Heart left ventricle (tissue), 16 donors: Measurements from ENCODE around the gene ZNF217. TPM values are rescaled to one million over a fixed set of nuclear protein-coding genes. Genes with fewer than 3 reads are reported as not detected.
"Not testable (repeated sequence)": the region's sequence is repeated elsewhere in the genome, so short reads cannot be mapped to it uniquely, and the experiment has no call there.

Source experiments
- ATAC-seq, 4 donors: fragments of 200-7000 bp; cut with Tn5 transposase; one replicate each; pipeline ENCODE4 v1.9.1; 2020 to 2022; ENCODE audit warnings: moderate library complexity in 4 of 4, mild to moderate bottlenecking in 3 of 4, moderate number of reproducible peaks in 1 of 4
- DNase-seq, 5 donors: peaks; one replicate each; pipeline ENCODE4 v3.0.0-alpha.2; 2020
- H3K27ac ChIP-seq, 12 donors: fragments of 200-600 bp; sonication (generic) in 4 of 12; one replicate each; pipeline versions ENCODE4 v1.5.0 to v1.8.0; 2016 to 2022; ENCODE audit warnings: mild to moderate bottlenecking in 2 of 12
- H3K27me3 ChIP-seq, 9 donors: fragments of 200-600 bp; sonication (generic) in 2 of 9; one replicate each; pipeline versions ENCODE4 v1.5.1 to v1.8.0; 2016 to 2022; ENCODE audit warnings: mild to moderate bottlenecking in 3 of 9
- H3K36me3 ChIP-seq, 9 donors: fragments of 200-600 bp; sonication (generic) in 2 of 9; one replicate each; pipeline versions ENCODE4 v1.5.0 to v1.8.0; 2018 to 2022; ENCODE audit warnings: mild to moderate bottlenecking in 2 of 9
- H3K4me1 ChIP-seq, 12 donors: fragments of 200-600 bp; sonication (generic) in 4 of 12; one replicate each; pipeline versions ENCODE4 v1.5.0 to v1.8.0; 2016 to 2022; ENCODE audit warnings: mild to moderate bottlenecking in 3 of 12
- H3K4me3 ChIP-seq, 12 donors: fragments of 200-600 bp; sonication (generic) in 4 of 12; one replicate each; pipeline versions ENCODE4 v1.5.0 to v1.8.0; 2017 to 2022; ENCODE audit warnings: mild to moderate bottlenecking in 9 of 12, moderate library complexity in 4 of 12
- H3K9me3 ChIP-seq, 12 donors: fragments of 200-600 bp; sonication (generic) in 4 of 12; one replicate each; pipeline versions ENCODE4 v1.5.0 to v1.8.0; 2016 to 2022; ENCODE audit warnings: mild to moderate bottlenecking in 1 of 12
- POLR2A ChIP-seq, 2 donors: fragments of 450-650 bp; IDR thresholded peaks; one replicate each; pipeline ENCODE4 v1.6.1; 2017; ENCODE audit warnings: antibody characterized with exemption in 2 of 2, mild to moderate bottlenecking in 2 of 2, moderate library complexity in 2 of 2
- WGBS, 4 donors: extraction: QIAGEN DNeasy Blood & Tissue Kit in 2 of 4; methylation state at CpG; one replicate each; pipeline versions ENCODE4 v1.1.5 to v1.1.7; 2013 to 2018; 5-methylcytosine and 5-hydroxymethylcytosine counted together
- intact Hi-C, 10 donors: fragments of 100-400 bp; cut with DNase I; formaldehyde crosslinking; loops; one replicate each; pipeline versions ENCODE4 v1.11.1 to v1.14.2; 2022
- polyA plus RNA-seq, 2 donors: library from polyadenylated mRNA; stranded (reverse); fragments of 200-250 nt; gene quantifications; one replicate each; pipeline ENCODE4 v1.2.3, GENCODE V29; 2013
- total RNA-seq, 9 donors: library from RNA; depleted of rRNA in 2 of 9; stranded (reverse); fragments of >200 nt in 2 of 9; fragmentation: NEBNext Ultra II Directional in 3 of 9; extraction: Animal tissue kit (Norgen Biotek cat#: 25700) in 3 of 9; gene quantifications; one replicate each; pipeline versions ENCODE4 v1.1.0 to v1.2.4, GENCODE V29; 2016 to 2023
- TF ChIP-seq, protein P1 (sequence below), 12 donors: fragments of 200-600 bp; sonication (generic) in 4 of 12; IDR thresholded peaks; one replicate each; pipeline versions ENCODE4 v1.5.0 to v1.8.0; 2018 to 2022; ENCODE audit warnings: antibody characterized with exemption in 12 of 12, mild to moderate bottlenecking in 5 of 12
- donor health status: ischemic (EF 13 %, LVEDD 7.1; RV severe dilation, severe dysfunction).
- donor health status: healthy with polysubstance abuse.
- donor health status: DM: no; HTN: yes; CAD: no.
- donor health status: DM: no; HTN: no; CAD: no.
- donor health status: ischemic (EF 25% LVEDD 6.9; RV normal size, moderate dysfunction).
- donor health status: ischemic (EF 25% LVEDD 5.7; RV mildly dilated, moderate dysfunction).
- donor health status: healthy.
- donor health status: DM: yes; HTN: yes; CAD: no.
- donor health status: ischemic (EF 35%, LVEDD 5.7; RV mildly dilated, moderate dysfunction).
- donor health status: nonischemic (EF 11% LVEDD 7.7; RV severe dilation, severe dysfunction).
- donor health status: DM: yes; HTN: yes; CAD: no.
- donor health status: PGD.
- donor health status: ischemic (EF 29% LVEDD 5.4; RV normal size, mild dysfunction).
- donor health status: nonischemic (EF 23%, LVEDD 6.1; RV moderate dilation, normal function).

The ZNF217 gene
- total and polyA plus RNA-seq, 11 donors = 3.7 to 24.1 (median 8.0) TPM

DNA sequence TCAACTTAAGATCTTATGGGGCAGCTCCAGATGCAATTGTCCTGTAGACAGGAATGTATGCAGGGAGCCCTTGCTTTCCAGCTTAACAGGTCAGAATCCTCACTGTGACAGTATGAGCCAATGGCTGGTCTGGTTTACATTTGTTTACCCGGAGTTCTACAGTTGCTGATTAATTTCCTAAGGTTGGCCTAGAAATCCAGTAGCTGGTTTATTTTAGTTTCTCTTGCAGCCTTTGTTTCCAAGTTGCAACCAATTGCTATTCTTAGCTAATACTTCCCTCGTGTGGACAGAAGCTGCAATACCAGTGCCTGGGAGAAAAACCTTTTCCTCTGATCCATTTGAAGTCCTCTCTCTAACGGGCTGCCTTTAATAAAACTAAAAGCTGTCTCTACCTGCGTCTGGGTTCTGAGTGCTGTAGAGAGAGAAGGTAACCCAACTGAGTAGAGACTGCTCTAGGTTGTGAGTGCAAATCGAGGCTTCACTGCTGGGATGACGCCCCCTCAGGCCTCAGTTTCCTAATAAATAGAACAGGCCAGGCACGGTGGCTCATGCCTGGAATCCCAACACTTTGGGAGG lies 45.9 kb downstream of the ZNF217 start:
- H3K4me3 ChIP-seq = no peak overlapping the region
- no peaks in the 10 kb centered on the region for H3K27me3 ChIP-seq
- no peaks in the 10 kb centered on the region for H3K9me3 ChIP-seq
- intact Hi-C loops = loop anchor here in 9 of 10 donors (2.0 to 10.0 kb wide), 10 partner anchors 323 to 1305 kb away; no protein-coding TSS in a partner anchor
- no peak overlapping the region for H3K27ac ChIP-seq
- peak in 2 of 5 donors; percentile 16 to 27 for DNase-seq
- ATAC-seq = peak in 3 of 4 donors; percentile 57 to 76 (median 73)
- no peak for TF ChIP-seq POLR2A (IDR thresholded peaks at IDR 0.05)
- TF ChIP-seq, protein P1, sequence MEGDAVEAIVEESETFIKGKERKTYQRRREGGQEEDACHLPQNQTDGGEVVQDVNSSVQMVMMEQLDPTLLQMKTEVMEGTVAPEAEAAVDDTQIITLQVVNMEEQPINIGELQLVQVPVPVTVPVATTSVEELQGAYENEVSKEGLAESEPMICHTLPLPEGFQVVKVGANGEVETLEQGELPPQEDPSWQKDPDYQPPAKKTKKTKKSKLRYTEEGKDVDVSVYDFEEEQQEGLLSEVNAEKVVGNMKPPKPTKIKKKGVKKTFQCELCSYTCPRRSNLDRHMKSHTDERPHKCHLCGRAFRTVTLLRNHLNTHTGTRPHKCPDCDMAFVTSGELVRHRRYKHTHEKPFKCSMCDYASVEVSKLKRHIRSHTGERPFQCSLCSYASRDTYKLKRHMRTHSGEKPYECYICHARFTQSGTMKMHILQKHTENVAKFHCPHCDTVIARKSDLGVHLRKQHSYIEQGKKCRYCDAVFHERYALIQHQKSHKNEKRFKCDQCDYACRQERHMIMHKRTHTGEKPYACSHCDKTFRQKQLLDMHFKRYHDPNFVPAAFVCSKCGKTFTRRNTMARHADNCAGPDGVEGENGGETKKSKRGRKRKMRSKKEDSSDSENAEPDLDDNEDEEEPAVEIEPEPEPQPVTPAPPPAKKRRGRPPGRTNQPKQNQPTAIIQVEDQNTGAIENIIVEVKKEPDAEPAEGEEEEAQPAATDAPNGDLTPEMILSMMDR (IDR thresholded peaks at IDR 0.05) = peak; percentile 62 to 94 (median 82)
- peaks cover 0 to 7% (median 0%) of the 10 kb centered on the region in 12 donors for H3K4me1 ChIP-seq
- 31 to 37% (median 31%) methylated on average over 7 of the region's 7 CpGs for WGBS, 4 donors
- no peaks in the 10 kb centered on the region for H3K36me3 ChIP-seq

DNA sequence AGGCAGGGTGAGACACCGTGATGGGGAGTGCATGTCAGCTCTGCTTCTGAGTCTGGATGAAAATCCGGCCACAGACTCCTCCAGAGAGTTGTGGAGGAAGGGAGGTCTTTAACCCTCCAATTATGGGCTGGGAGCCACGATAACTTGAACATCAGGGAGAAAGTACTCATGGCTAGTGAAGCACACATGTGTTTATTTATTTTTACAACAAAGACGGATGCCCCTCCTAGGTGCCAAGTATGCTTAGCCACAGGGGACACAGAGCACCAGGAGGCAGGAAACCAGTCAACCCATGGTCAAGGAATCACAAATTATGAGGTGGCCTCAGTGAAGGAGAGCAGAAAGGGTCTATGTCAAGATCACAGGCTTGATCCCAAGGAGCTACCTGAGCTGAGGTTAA lies 54.1 kb downstream of the ZNF217 start:
- Histone ChIP-seq H3K36me3 (no peaks in the 10 kb centered on the region), H3K4me1 (no peaks in the 10 kb centered on the region), H3K4me3 (no peak overlapping the region), H3K9me3 (no peaks in the 10 kb centered on the region), H3K27me3 (no peaks in the 10 kb centered on the region), H3K27ac (no peak overlapping the region)
- ATAC-seq (no peak), DNase-seq (no peak)
- intact Hi-C loops = no loop called here
- TF ChIP-seq POLR2A (IDR thresholded peaks at IDR 0.05) = no peak
- TF ChIP-seq, protein P1 (IDR thresholded peaks at IDR 0.05) = no peak
- 45 to 53% (median 48%) methylated on average over 3 to 4 of the region's 4 CpGs for WGBS, 4 donors

DNA sequence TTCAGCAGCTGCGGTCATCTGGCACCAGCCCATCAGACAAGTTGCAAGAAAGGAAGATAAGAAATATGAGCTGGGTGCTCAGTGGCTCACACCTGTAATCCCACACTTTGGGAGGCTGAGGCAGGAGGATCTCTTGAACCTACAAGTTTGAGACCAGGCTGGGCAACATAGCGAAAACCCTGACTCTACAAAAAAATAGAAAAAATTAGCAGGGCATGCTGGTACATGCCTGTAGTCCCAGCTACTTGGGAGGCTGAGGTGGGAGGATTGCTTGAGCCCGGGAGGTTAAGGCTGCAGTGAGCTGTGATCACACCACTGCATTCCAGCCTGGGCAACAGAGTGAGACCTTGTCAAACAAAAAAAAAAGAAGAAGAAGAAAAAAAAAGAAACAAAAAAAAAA lies 57.3 kb downstream of the ZNF217 start:
- H3K27me3 ChIP-seq, DNase-seq, H3K4me1 ChIP-seq, H3K4me3 ChIP-seq, H3K36me3 ChIP-seq, intact Hi-C loops, H3K27ac ChIP-seq, H3K9me3 ChIP-seq, ATAC-seq: not testable (repeated sequence)
- 86 to 92% (median 90%) methylated on average over 3 of the region's 3 CpGs for WGBS, 4 donors

DNA sequence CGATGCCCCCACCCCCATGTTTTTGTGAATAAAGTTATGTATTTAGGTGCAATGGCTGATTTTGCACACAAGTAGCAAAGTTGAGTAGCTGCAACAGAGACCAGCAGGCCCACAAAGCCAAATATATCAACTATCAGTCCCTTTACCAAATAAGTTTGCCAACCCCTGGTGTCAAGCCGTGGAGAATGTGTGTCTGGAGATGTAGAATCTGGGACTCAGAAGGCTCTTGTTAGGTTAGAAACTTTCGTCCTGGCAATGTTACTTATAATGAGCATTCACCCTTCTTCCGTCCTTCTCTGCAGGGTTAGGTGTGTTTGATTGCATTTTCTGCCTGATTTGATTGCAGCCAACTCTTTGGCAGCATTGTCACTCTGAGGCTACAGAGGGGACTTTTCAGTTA lies 57.8 kb downstream of the ZNF217 start:
- no peaks in the 10 kb centered on the region for H3K27me3 ChIP-seq
- WGBS, 4 donors = 84 to 95% (median 90%) methylated on average over 4 of the region's 4 CpGs
- no peak overlapping the region for H3K4me3 ChIP-seq
- intact Hi-C loops = no loop called here
- H3K9me3 ChIP-seq = no peaks in the 10 kb centered on the region
- no peak for TF ChIP-seq POLR2A (IDR thresholded peaks at IDR 0.05)
- TF ChIP-seq, protein P1 (IDR thresholded peaks at IDR 0.05) = no peak
- peaks cover 0 to 5% (median 0%) of the 10 kb centered on the region in 12 donors for H3K4me1 ChIP-seq
- H3K36me3 ChIP-seq = no peaks in the 10 kb centered on the region
- no peak overlapping the region for H3K27ac ChIP-seq
- no peak for DNase-seq
- no peak for ATAC-seq

DNA sequence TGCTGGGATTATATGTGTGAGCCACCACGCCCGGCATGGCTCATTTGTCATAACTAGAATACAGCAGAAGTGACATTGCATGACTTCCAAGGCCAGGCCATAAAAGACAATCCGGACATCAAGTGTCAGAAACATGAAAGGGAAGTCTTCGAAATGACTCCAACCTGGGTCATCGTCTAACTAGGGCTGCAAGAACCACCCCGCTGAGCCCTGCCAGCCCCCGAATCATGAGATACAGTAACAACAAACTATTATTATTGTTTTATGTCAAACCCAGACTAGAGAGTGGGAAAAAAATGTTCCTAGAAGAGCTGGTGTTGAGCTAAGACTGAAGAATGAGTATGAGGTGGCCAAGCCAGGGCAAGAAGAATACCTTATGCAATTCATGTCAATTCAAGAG lies 59.6 kb downstream of the ZNF217 start:
- TF ChIP-seq POLR2A (IDR thresholded peaks at IDR 0.05) = no peak
- TF ChIP-seq, protein P1 (IDR thresholded peaks at IDR 0.05) = no peak
- WGBS, 4 donors = 79 to 99% (median 89%) methylated on average over 7 of the region's 7 CpGs
- Histone ChIP-seq H3K9me3 (no peaks in the 10 kb centered on the region), H3K27ac (no peak overlapping the region), H3K27me3 (no peaks in the 10 kb centered on the region), H3K4me1 (peaks cover 0 to 5% (median 0%) of the 10 kb centered on the region in 12 donors), H3K4me3 (no peak overlapping the region), H3K36me3 (no peaks in the 10 kb centered on the region)
- ATAC-seq (no peak), DNase-seq (no peak)
- intact Hi-C loops = no loop called here
